Activated CD4-positive, alpha-beta T cell treated with anti-CD3 and anti-CD28 coated beads, Interleukin-2, amount 50 U/mL, for 16 hours (primary cell): ENCODE measurements around the gene REC114.
"Not testable (repeated sequence)": the region's sequence is repeated elsewhere in the genome, so short reads cannot be mapped to it uniquely, and the experiment has no call there.

Experiments
- DNase-seq: peaks from one replicate; pipeline ENCODE4 v3.0.0-alpha.2; 2020

REC114 gene

GRCh38 chr15:73538563-73539211, 95.7 kb downstream of the REC114 start:
- DNase-seq, result no peak

DNA sequence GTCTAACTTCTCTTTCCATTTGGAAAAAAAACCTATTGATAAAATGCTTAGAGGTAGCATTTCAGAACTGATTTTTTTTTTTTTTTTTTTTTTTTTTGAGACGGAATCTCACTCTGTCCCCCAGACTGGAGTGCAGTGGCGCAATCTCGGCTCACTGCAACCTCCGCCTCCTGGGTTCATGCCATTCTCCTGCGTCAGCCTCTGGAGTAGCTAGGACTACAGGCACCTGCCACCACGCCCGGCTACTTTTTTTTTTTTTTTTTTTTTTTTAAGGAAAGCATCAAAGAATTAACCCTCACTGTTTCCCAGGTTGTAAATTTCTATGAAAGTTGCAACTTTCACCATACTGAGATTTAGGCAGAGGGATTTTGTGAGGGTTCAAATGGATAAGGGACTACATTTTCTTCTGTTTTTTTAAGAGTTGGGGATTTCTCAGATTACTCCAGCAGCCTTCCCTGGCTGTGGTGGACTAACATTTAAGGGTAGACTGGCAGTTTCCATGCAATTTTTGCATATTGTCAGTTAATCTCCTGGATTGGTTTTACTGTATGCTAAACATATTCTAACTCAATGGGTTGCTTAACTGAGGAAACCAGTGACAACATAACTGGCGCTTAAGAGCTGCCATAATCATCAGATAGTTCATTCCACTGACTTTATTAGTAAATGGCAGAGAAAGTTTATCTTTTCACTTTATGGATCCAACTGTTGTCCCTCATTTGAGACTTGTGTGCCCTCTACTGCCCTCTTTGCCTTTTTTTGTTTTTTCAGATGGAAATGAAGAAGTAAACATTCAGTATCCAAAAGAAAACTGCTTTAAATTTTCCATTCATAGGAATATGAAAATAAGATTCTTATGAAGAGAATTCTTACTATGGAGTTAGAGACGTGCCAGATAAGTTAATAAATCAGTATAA, 96.5 kb downstream of the REC114 start:
- DNase-seq, result no peak

DNA sequence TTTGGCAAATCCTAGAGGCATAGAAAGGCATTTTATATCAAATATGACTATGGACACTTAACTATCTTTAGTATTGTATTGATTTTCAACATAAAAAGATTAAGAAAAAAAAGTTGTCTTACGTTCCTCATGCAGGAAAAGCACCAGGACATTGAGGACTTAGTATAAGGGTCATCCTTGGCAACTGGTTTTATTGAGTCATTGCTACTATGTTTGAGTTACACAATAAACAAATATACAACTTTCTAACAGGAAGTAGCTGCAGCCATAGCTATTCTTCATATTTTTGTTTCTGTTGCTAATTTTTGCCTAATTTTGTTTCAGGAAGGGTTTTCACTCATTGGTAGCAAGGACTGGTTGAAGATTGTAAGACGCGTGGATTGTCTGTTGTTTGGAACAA, 97.2 kb downstream of the REC114 start:
- DNase-seq, result no peak

- no peak for DNase-seq
Measured at GRCh38 chr15:73541479-73541878, 98.5 kb downstream of the REC114 start.

DNA sequence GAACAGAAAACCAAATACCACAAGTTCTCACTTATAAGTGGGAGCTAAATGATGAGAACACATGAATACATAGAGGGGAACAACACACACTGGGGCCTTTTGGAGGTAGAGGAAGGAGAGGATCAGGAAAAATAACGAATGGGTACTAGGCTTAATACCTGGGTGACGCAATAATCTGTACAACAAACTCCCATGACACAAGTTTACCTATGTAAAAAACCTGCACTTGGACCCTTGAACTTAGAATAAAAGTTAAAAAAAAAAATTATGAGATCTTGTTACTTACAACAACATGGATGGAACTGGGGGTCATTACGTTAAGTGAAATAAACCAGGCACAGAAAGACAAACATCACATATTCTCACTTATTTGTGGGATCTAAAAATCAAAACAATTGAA, 106.0 kb downstream of the REC114 start:
- not testable (repeated sequence) for DNase-seq

DNA sequence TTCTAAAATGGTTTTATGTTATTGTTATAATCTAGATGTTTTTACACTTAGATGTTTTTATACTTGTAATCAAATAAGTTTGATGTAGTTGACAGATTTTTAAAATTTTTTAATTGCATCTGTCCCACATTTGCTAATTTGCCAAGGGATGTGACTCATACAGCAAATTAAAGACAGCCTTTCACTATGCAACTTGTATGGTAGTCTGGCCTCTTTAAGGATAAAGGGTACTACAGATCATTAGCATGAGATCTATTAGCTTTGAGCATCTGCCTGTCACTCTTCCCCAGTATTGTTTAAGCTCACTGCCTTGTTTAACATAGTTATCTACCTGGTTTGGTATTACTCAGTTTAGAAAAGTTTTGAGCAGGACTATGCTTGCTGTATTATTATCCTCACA, 107.2 kb downstream of the REC114 start:
- no peak for DNase-seq

DNA sequence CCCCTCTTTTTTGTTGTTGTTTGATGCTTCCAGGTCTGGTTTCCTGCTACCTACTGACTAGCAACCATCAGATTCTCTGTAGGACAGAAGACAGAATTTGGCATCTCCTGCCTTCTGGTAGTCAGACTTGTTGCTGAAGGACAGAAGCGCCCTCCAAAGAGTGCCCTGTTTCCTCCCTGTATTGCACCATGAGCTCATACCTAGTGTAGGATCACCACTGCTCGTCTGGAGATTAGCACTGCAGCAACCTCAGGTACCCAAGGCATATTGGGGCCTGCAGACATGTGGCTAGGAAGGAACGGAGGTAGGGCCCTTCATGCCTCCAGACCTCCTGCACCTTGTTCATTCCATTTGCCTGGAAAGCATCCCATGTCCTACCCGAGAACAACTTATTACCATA, 112.1 kb downstream of the REC114 start:
- no peak for DNase-seq

DNA sequence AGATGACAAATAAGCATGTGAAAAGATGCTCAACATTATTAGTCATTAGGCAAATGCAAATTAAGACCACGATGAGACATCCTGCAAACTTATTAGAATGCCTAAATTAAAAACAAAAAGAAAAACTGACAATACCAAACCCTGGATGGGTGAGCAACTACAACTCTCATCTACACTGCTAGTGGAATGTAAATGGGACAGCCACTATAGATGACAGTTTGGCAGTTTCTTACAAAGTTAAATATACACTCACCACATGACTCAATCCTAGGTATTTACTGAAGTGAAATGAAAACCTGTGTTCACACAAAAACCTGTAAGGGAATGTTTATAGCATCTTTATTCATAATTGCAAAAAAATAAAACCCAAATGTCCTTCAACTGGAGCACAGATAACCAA, 115.6 kb downstream of the REC114 start:
- DNase-seq, result no peak

- peak; percentile 51 for DNase-seq
Measured at GRCh38 chr15:73560501-73561117, 117.6 kb downstream of the REC114 start.

GRCh38 chr15:73564255-73564654, 121.3 kb downstream of the REC114 start:
- DNase-seq, result peak; percentile 21

- no peak for DNase-seq
Measured at GRCh38 chr15:73567020-73567419, 124.1 kb downstream of the REC114 start.

GRCh38 chr15:73568564-73569280, 125.8 kb downstream of the REC114 start:
- DNase-seq, result no peak

DNA sequence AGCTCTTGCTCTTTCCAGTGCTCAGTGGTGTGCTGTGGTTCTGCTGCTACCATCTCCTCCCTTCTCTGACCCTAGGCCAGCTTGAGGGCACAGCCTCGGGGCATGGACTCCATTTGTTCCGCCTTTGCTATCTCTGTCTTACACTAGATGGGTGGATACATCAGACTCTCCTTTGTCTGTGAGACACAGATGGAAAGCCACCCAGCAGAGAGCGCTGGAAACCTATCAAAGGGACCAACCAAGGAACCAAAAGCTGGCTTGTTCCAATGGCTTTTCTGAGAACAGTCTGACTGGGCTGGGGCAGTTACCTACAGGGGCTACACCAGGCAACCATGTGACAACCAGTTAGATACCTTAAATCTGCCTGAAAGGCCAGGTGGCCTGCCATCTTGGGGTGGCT, 126.4 kb downstream of the REC114 start:
- DNase-seq, result no peak

DNA sequence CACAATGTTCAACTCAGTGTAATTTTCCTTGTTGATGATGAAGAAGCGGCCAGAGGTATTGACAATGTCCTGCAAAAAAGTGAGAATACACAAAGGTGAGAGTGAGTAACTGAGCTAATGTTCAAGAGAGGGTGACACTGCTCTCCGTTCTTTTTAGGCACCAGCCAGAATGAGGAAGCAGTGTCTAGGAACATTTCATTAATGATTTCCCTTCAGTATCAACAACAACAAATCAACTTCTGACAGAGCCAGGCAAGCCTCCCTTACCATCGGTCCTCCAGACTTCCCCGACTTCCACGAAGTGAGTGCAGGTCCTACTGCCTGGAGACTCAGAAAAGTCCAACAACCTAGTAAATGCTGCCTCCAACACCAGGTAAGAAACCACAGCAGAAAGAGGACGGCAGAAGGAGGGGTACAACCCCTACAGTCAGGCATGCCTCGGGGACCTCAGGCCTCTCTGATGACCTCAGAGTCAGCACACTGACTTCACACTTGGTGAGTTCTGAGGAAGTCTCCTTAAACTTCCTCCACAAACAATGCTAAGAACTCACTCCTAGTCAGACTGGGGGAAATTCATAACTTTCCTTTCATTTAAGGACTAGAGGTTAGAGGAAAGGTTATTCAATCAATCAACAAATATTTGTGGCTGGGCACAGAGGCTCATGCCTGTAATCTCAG, 127.5 kb downstream of the REC114 start:
- peak; percentile 31 for DNase-seq

DNA sequence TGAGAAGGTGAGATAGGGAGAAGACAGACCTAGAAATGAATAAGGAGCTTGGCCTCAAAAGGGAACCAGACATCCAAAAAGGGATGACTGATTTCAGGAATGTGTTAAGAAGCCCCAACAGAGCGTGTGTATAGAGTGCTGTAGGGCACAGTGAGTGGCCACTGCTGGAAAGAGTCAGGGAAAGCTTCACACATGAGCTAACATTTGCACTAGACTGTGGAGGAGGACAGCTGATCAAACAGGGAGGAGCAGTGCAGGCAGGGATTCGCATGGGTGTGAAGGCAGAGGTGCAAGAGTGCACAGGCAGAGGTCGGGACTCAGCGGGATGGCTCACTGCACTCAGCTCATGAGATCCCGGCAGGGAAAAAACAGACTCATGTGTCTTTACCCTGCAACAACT, 128.4 kb downstream of the REC114 start:
- DNase-seq, result peak; percentile 18

- DNase-seq, result peak; percentile 18
Measured at GRCh38 chr15:73572296-73572695, 129.3 kb downstream of the REC114 start.

GRCh38 chr15:73573037-73573436, 130.1 kb downstream of the REC114 start:
- DNase-seq, result no peak

DNA sequence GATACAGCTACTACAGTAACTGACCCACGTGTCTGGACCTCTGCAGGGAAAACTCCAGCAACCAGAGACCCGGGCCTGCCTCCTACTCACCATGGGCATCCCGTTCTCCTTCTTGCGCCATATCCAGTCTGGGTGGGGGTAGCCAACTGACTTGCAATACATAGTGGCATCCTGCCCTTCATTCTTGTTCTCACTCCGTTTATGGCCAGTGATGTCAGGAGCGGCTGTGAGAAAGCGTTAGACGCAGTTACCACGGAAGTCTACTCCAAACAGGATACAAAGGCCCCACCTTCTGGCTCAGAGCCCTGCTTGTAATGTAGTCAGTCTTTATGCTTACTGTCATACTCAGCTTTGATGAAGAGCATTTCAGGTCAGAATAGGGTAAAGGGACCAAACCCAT, 130.6 kb downstream of the REC114 start:
- no peak for DNase-seq

DNA sequence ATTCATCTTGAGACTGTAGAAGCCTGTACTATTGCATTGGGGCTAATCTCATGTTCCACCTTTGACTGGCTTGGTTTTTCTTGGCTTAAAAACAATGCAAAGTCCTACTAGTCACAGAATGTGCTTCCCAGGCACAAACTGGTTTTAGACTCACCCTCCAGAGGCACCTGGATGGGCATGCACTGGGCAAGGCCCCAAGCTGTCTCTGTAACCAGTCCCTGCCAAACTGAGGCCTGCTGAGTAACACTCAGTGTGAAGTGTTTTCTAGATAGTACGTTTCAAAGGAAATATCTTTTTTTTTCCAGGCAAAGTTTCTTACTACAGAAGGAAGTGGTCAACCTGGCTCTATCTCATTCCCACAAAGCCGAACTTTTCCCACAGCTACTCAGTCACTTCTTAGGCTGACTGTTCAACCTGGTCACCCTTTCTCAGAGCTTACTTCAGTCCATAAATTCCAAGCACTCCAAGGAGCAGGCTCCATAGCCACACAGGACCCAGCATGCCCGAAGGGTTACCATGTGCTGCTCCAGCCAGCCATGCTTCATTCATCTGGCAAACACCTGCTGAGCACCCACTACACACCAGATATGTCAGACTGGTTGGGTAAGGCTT, 132.8 kb downstream of the REC114 start:
- peak; percentile 12 for DNase-seq

GRCh38 chr15:73577593-73577992, 134.6 kb downstream of the REC114 start:
- not testable (repeated sequence) for DNase-seq

GRCh38 chr15:73578026-73578425, 135.1 kb downstream of the REC114 start:
- DNase-seq, result no peak

DNA sequence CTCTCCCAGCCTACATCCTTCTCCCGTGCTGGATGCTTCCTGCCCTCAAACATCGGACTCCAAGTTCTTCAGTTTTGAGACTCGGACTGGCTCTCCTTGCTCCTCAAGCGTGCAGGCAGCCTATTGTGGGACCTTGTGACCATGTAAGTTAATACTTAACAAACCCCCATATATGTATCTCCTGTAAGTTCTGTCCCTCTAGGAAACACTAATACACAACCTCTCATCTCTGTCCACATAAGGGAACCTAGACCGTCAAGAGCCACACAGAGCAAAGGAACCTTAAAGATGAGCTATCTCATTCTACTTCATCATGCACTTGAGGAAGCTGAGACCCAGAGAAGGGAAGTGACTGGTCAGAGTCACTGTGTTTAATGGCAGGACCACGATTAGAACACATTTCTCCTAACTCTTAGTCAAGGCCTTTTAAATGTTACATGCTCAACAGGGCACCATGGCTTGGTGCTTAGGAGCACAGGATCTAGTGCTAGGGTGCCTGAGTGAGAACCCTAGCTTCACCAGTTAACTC, 140.0 kb downstream of the REC114 start:
- no peak for DNase-seq
